Cardiac muscle cell (in vitro differentiated cells and primary cell): ENCODE measurements around the gene LRMDA. TPM values are rescaled to one million over a fixed set of nuclear protein-coding genes. Genes with fewer than 3 reads are reported as not detected.
A peak's percentile ranks its signal among the peaks of the same experiment; 100 is the strongest.

Source experiments
- DNase-seq, 2 donors: peaks; one replicate each; pipeline versions ENCODE4 v3.0.0 to v3.0.0-alpha.2; 2010 to 2017; ENCODE audit warnings: low read depth in 1 of 2, low spot score in 1 of 2
- H3K27ac ChIP-seq: fragments of 200-600 bp; sonication (generic); 2 replicates; pipeline ENCODE4 v1.5.1; 2016
- H3K27me3 ChIP-seq: fragments of 200-600 bp; sonication (generic); 2 replicates; pipeline ENCODE4 v1.6.0; 2016; ENCODE audit warnings: control low read depth
- H3K36me3 ChIP-seq: fragments of 200-600 bp; sonication (generic); 2 replicates; pipeline ENCODE4 v1.5.1; 2016; ENCODE audit warnings: control low read depth
- H3K4me1 ChIP-seq: fragments of 200-600 bp; sonication (generic); 2 replicates; pipeline ENCODE4 v1.8.1; 2017; ENCODE audit warnings: low read depth, mild to moderate bottlenecking, mixed run types
- H3K4me3 ChIP-seq: fragments of 200-600 bp; sonication (generic); 2 replicates; pipeline ENCODE4 v1.5.1; 2016; ENCODE audit warnings: mild to moderate bottlenecking
- H3K9me3 ChIP-seq: fragments of 200-600 bp; sonication (generic); 2 replicates; pipeline ENCODE4 v1.5.1; 2017; ENCODE audit warnings: low read depth, mild to moderate bottlenecking, control low read depth
- polyA plus RNA-seq: library from polyadenylated mRNA; unstranded; fragments of >200 nt; fragmentation: Nextera tagmentation; extraction: Ambion mirVana; gene quantifications from 2 replicates; pipeline ENCODE4 v1.2.1, GENCODE V29; 2016
- total RNA-seq: library from RNA; depleted of rRNA; stranded (reverse); fragments of >200 nt; gene quantifications from 2 replicates; pipeline ENCODE4 v1.2.3, GENCODE V29; 2016
- TF ChIP-seq, protein P1 (sequence below): IDR thresholded peaks from 2 replicates; pipeline ENCODE4 v1.5.1; 2012; ENCODE audit warnings: low read depth, mild to moderate bottlenecking, low read length

Gene LRMDA
- total and polyA plus RNA-seq, 2 experiments from 2014 or later: 6.2 to 11.7 TPM

- Histone ChIP-seq H3K27me3 (no peaks in the 10 kb centered on the region), H3K4me1 (peaks cover 45% of the 10 kb centered on the region), H3K27ac (no peak overlapping the region), H3K9me3 (no peaks in the 10 kb centered on the region), H3K36me3 (no peaks in the 10 kb centered on the region), H3K4me3 (no peak overlapping the region)
- no peak for DNase-seq
- TF ChIP-seq, protein P1, sequence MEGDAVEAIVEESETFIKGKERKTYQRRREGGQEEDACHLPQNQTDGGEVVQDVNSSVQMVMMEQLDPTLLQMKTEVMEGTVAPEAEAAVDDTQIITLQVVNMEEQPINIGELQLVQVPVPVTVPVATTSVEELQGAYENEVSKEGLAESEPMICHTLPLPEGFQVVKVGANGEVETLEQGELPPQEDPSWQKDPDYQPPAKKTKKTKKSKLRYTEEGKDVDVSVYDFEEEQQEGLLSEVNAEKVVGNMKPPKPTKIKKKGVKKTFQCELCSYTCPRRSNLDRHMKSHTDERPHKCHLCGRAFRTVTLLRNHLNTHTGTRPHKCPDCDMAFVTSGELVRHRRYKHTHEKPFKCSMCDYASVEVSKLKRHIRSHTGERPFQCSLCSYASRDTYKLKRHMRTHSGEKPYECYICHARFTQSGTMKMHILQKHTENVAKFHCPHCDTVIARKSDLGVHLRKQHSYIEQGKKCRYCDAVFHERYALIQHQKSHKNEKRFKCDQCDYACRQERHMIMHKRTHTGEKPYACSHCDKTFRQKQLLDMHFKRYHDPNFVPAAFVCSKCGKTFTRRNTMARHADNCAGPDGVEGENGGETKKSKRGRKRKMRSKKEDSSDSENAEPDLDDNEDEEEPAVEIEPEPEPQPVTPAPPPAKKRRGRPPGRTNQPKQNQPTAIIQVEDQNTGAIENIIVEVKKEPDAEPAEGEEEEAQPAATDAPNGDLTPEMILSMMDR: no peak
These were observed 868.1 kb downstream of the LRMDA start for GRCh38 chr10:76299501-76299900.

- peaks cover 38% of the 10 kb centered on the region for H3K4me1 ChIP-seq
- peak overlapping the region; percentile 86 for H3K27ac ChIP-seq
- DNase-seq: no peak
- H3K4me3 ChIP-seq: no peak overlapping the region
- no peaks in the 10 kb centered on the region for H3K9me3 ChIP-seq
- TF ChIP-seq, protein P1: no peak
- no peaks in the 10 kb centered on the region for H3K36me3 ChIP-seq
- no peaks in the 10 kb centered on the region for H3K27me3 ChIP-seq
These were observed 869.8 kb downstream of the LRMDA start for GRCh38 chr10:76301211-76301610.

DNA sequence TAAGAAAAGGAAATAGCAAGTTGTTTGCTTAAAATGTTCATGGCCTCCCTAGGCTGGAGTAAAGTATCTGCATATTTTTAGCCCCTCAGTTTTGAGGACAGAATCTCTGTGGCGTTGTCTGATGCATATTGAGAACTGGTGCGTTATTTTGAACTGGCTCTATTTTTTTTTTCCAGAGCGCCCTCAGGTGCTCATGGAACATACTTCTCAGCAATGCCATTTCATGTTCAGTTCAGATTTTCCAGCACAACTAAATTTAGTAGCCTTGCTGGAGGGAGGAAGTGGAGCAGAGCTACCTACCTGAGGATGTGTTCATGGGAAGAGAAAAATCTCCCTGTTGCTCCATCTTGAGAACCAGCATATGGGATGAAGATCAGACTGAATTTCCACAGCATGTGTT, 870.5 kb downstream of the LRMDA start:
- DNase-seq: peak in 1 of 2 donors; percentile 74
- H3K27ac ChIP-seq: peak overlapping the region; percentile 86
- TF ChIP-seq, protein P1: no peak
- peaks cover 32% of the 10 kb centered on the region for H3K4me1 ChIP-seq
- H3K9me3 ChIP-seq: no peaks in the 10 kb centered on the region
- no peaks in the 10 kb centered on the region for H3K27me3 ChIP-seq
- H3K36me3 ChIP-seq: no peaks in the 10 kb centered on the region
- no peak overlapping the region for H3K4me3 ChIP-seq

GRCh38 chr10:76302481-76302880, 871.1 kb downstream of the LRMDA start:
- H3K27me3 ChIP-seq: no peaks in the 10 kb centered on the region
- no peak overlapping the region for H3K4me3 ChIP-seq
- H3K9me3 ChIP-seq: no peaks in the 10 kb centered on the region
- TF ChIP-seq, protein P1: no peak
- DNase-seq: peak in 1 of 2 donors; percentile 28
- peaks cover 28% of the 10 kb centered on the region for H3K4me1 ChIP-seq
- peak overlapping the region; percentile 86 for H3K27ac ChIP-seq
- no peaks in the 10 kb centered on the region for H3K36me3 ChIP-seq

- Histone ChIP-seq H3K4me1 (peaks cover 23% of the 10 kb centered on the region), H3K9me3 (no peaks in the 10 kb centered on the region), H3K4me3 (no peak overlapping the region), H3K27ac (peak overlapping the region; percentile 86), H3K36me3 (no peaks in the 10 kb centered on the region), H3K27me3 (no peaks in the 10 kb centered on the region)
- peak; percentile 33 to 67 for DNase-seq
- TF ChIP-seq, protein P1: no peak
These were observed 871.7 kb downstream of the LRMDA start for GRCh38 chr10:76302961-76303630.
